CD4-positive, CD25-positive, alpha-beta regulatory T cell (primary cell): ENCODE data around the gene PRDX1. TPM values are rescaled to one million over a fixed set of nuclear protein-coding genes. Genes with fewer than 3 reads are reported as not detected.
"Not testable (repeated sequence)": the region's sequence is repeated elsewhere in the genome, so short reads cannot be mapped to it uniquely, and the experiment has no call there.

Experiments
- ATAC-seq, 2 donors: fragments of 150-1000 bp; cut with Tn5 transposase; one replicate each; pipeline ENCODE4 v1.10.0; 2021; ENCODE audit warnings: low read depth in 2 of 2, moderate number of reproducible peaks in 2 of 2, moderate library complexity in 1 of 2
- DNase-seq, 3 donors: peaks; one replicate each; pipeline versions ENCODE4 v3.0.0 to v3.0.0-alpha.2; 2012 to 2022; ENCODE audit warnings: mixed read lengths in 1 of 3
- H3K27ac ChIP-seq: one replicate; pipeline ENCODE4 v1.7.0; 2013; ENCODE audit warnings: mild to moderate bottlenecking, low read length; ENCODE audit not compliant: insufficient read depth, poor library complexity, severe bottlenecking
- H3K27me3 ChIP-seq: one replicate; pipeline ENCODE4 v1.7.0; 2013; ENCODE audit warnings: low read length; ENCODE audit not compliant: control insufficient read depth, insufficient read depth
- H3K36me3 ChIP-seq: one replicate; pipeline ENCODE4 v1.7.0; 2013; ENCODE audit warnings: mild to moderate bottlenecking, low read length, moderate library complexity; ENCODE audit not compliant: control insufficient read depth, insufficient read depth
- H3K4me1 ChIP-seq: 2 replicates; pipeline ENCODE4 v1.7.0; 2013; ENCODE audit warnings: mild to moderate bottlenecking, low read length; ENCODE audit not compliant: insufficient read depth, control insufficient read depth, poor library complexity, severe bottlenecking
- H3K4me3 ChIP-seq: one replicate; pipeline ENCODE4 v1.7.0; 2013; ENCODE audit warnings: low read depth, mild to moderate bottlenecking, low read length, moderate library complexity
- H3K9me3 ChIP-seq, 2 experiments: 1 replicate in 1 of 2; 2 replicates in 1 of 2; pipeline ENCODE4 v1.7.0; 2013; ENCODE audit warnings: low read length in 2 of 2, mild to moderate bottlenecking in 1 of 2, moderate library complexity in 1 of 2; ENCODE audit not compliant: control insufficient read depth in 2 of 2
- H3K27ac Mint-ChIP-seq, 3 donors: one replicate each; pipeline ENCODE4 v1.8.0; 2020 to 2022; ENCODE audit warnings: mild to moderate bottlenecking in 3 of 3, mixed read lengths in 3 of 3, moderate library complexity in 2 of 3
- H3K27me3 Mint-ChIP-seq: one replicate; pipeline ENCODE4 v1.8.0; 2022; ENCODE audit warnings: mild to moderate bottlenecking, mixed read lengths
- H3K36me3 Mint-ChIP-seq: one replicate; pipeline ENCODE4 v1.8.0; 2020; ENCODE audit warnings: mixed read lengths
- H3K4me1 Mint-ChIP-seq, 4 donors: one replicate each; pipeline ENCODE4 v1.8.0; 2020 to 2022; ENCODE audit warnings: mixed read lengths in 4 of 4, mild to moderate bottlenecking in 1 of 4
- H3K4me3 Mint-ChIP-seq, 4 donors: one replicate each; pipeline ENCODE4 v1.8.0; 2020 to 2022; ENCODE audit warnings: mild to moderate bottlenecking in 4 of 4, mixed read lengths in 4 of 4, moderate library complexity in 3 of 4
- H3K9me3 Mint-ChIP-seq, 7 donors: one replicate each; pipeline ENCODE4 v1.8.0; 2020 to 2022; ENCODE audit warnings: mixed read lengths in 7 of 7, mild to moderate bottlenecking in 3 of 7, moderate library complexity in 2 of 7
- polyA plus RNA-seq, 4 donors: library from polyadenylated mRNA; unstranded; fragments of 300-500 nt; fragmentation: Illumina TruSeq; gene quantifications; one replicate each; pipeline ENCODE4 v1.2.3, GENCODE V29; 2021
- total RNA-seq: library from RNA; stranded (reverse); gene quantifications from one replicate; pipeline ENCODE4 v1.2.3, GENCODE V29; 2022

Gene PRDX1
- total and polyA plus RNA-seq, 5 donors from 2014 or later, result 96.7 to 384 (median 334) TPM

DNA sequence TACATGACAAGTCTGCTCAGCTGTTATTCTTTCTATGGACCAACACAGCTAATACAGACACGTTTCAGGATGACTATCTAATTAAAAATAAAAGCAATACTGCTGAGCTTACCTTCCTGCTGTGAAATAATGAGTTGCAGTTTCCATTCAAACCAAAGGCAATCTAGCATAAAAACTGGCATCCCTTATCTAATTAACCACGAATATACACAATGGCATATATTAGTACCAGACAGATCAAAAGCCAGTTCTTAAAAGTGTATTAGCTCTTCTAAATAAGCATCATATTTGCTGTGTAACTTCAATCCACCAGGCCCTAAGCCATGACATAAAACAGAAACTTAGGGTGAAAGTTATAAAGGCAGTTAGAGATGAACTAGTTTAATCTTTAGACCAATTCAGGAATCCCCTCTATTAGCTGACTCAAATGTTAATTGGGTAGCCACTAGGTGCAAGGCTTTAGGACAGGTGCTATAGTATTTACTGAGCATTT, 51.3 kb downstream of the PRDX1 start:
- H3K4me1 Mint-ChIP-seq, result peaks cover 0 to 19% (median 8%) of the 10 kb centered on the region in 4 donors
- no peak overlapping the region for H3K4me3 Mint-ChIP-seq

DNA sequence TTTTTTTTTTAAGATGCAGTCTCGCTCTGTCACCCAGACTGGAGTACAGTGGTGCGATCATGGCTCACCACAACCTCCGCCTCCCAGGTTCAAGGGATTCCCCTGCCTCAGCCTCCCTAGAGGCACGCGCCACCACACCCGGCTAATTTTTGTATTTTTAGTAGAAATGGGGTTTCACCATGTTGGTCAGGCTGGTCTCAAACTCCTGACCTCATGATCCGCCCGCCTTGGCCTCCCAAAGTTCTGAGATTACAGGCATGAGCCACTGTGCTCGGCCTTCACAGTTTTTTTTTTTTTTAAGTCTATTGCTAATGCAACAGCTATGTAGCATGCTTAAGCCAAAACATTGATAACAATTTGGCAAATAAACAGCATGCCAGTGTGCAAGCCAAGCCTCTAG, 54.3 kb downstream of the PRDX1 start:
- H3K4me1 ChIP-seq, H3K36me3 Mint-ChIP-seq, H3K36me3 ChIP-seq, H3K27me3 Mint-ChIP-seq, H3K4me3 ChIP-seq, DNase-seq, H3K27ac ChIP-seq, ATAC-seq, H3K9me3 ChIP-seq, H3K9me3 Mint-ChIP-seq, H3K27me3 ChIP-seq, H3K27ac Mint-ChIP-seq, H3K4me3 Mint-ChIP-seq: not testable (repeated sequence)
- peaks cover 0 to 14% (median 8%) of the 10 kb centered on the region in 4 donors for H3K4me1 Mint-ChIP-seq

More for the DNA sequence above, 51.3 kb downstream of the PRDX1 start:
- H3K27ac Mint-ChIP-seq, result no peak overlapping the region
- DNase-seq, result peak in 1 of 3 donors; percentile 9
- no peak overlapping the region for H3K4me3 ChIP-seq
- no peaks in the 10 kb centered on the region for H3K9me3 Mint-ChIP-seq
- H3K27me3 Mint-ChIP-seq, result no peaks in the 10 kb centered on the region
- H3K36me3 Mint-ChIP-seq, result peaks cover 4% of the 10 kb centered on the region
- H3K4me1 ChIP-seq, result no peaks in the 10 kb centered on the region
- H3K36me3 ChIP-seq, result no peaks in the 10 kb centered on the region
- no peaks in the 10 kb centered on the region for H3K27me3 ChIP-seq
- ATAC-seq, result no peak
- no peaks in the 10 kb centered on the region for H3K9me3 ChIP-seq
- no peak overlapping the region for H3K27ac ChIP-seq

- Histone ChIP-seq H3K36me3 (no peaks in the 10 kb centered on the region), H3K4me1 (no peaks in the 10 kb centered on the region), H3K27me3 (no peaks in the 10 kb centered on the region), H3K27ac (no peak overlapping the region), H3K9me3 (no peaks in the 10 kb centered on the region), H3K4me3 (no peak overlapping the region)
- no peaks in the 10 kb centered on the region for H3K27me3 Mint-ChIP-seq
- no peak overlapping the region for H3K27ac Mint-ChIP-seq
- H3K4me1 Mint-ChIP-seq, result peaks cover 0 to 8% (median 5%) of the 10 kb centered on the region in 4 donors
- no peaks in the 10 kb centered on the region for H3K36me3 Mint-ChIP-seq
- ATAC-seq, result no peak
- no peak for DNase-seq
- no peak overlapping the region for H3K4me3 Mint-ChIP-seq
- no peaks in the 10 kb centered on the region for H3K9me3 Mint-ChIP-seq
Observed at GRCh38 chr1:45465277-45465676, 56.4 kb downstream of the PRDX1 start.

Other genes starting within 250 kb of the PRDX1 start
- gene HPDL, start 195.0 kb downstream of the PRDX1 start, total RNA-seq, result not detected
- gene HPDL, start 195.0 kb downstream of the PRDX1 start, polyA plus RNA-seq, result 1 to 10 TPM in 2 of 4 donors, under 1 TPM in 1, not detected in 1; 0.39 to 1.2 (median 1.0) TPM
- 48.7 TPM for gene TOE1, start 181.7 kb downstream of the PRDX1 start, total RNA-seq
- gene TOE1, start 181.7 kb downstream of the PRDX1 start, polyA plus RNA-seq, result 10 to 100 TPM; 12.1 to 16.5 (median 14.7) TPM
- 75.2 TPM for gene MUTYH, start 181.4 kb downstream of the PRDX1 start, total RNA-seq
- gene MUTYH, start 181.4 kb downstream of the PRDX1 start, polyA plus RNA-seq, result 10 to 100 TPM; 11.3 to 25.4 (median 19.7) TPM
- gene TESK2, start 30.7 kb downstream of the PRDX1 start, total RNA-seq, result 5.3 TPM
- 1 to 10 TPM; 2.9 to 4.5 (median 3.7) TPM for gene TESK2, start 30.7 kb downstream of the PRDX1 start, polyA plus RNA-seq
- gene CCDC163, start 21.8 kb downstream of the PRDX1 start, total RNA-seq, result 0.89 TPM
- gene CCDC163, start 21.8 kb downstream of the PRDX1 start, polyA plus RNA-seq, result 1 to 10 TPM; 1.9 to 8.8 (median 5.6) TPM
- 0.84 TPM for gene MMACHC, start 21.6 kb downstream of the PRDX1 start, total RNA-seq
- gene MMACHC, start 21.6 kb downstream of the PRDX1 start, polyA plus RNA-seq, result under 1 TPM in 3 of 4 donors, not detected in 1; 0.09 to 0.33 (median 0.14) TPM
- gene AKR1A1, start 28.9 kb upstream of the PRDX1 start, total RNA-seq, result 53.1 TPM
- 100 to 1,000 TPM in 2 of 4 donors, 10 to 100 TPM in 2; 78.7 to 117 (median 97.0) TPM for gene AKR1A1, start 28.9 kb upstream of the PRDX1 start, polyA plus RNA-seq
- 147 TPM for gene NASP, start 62.2 kb upstream of the PRDX1 start, total RNA-seq
- 10 to 100 TPM; 77.8 to 88.3 (median 80.7) TPM for gene NASP, start 62.2 kb upstream of the PRDX1 start, polyA plus RNA-seq
- gene CCDC17, start 102.2 kb upstream of the PRDX1 start, total RNA-seq, result 6.1 TPM
- under 1 TPM in 2 of 4 donors, not detected in 2; 0.23 to 0.25 TPM for gene CCDC17, start 102.2 kb upstream of the PRDX1 start, polyA plus RNA-seq
- 177 TPM for gene GPBP1L1, start 164.6 kb upstream of the PRDX1 start, total RNA-seq
- gene GPBP1L1, start 164.6 kb upstream of the PRDX1 start, polyA plus RNA-seq, result 100 to 1,000 TPM in 2 of 4 donors, 10 to 100 TPM in 2; 96.2 to 104 (median 98.9) TPM
- 15.5 TPM for gene TMEM69, start 166.3 kb upstream of the PRDX1 start, total RNA-seq
- gene TMEM69, start 166.3 kb upstream of the PRDX1 start, polyA plus RNA-seq, result 10 to 100 TPM; 41.5 to 57.7 (median 53.7) TPM
- gene IPP, start 228.8 kb upstream of the PRDX1 start, total RNA-seq, result 12.8 TPM
- gene IPP, start 228.8 kb upstream of the PRDX1 start, polyA plus RNA-seq, result 10 to 100 TPM; 10.1 to 11.7 (median 11.2) TPM